OCI-M2 (cell line): ENCODE results near the gene ZDHHC11.
"Not testable (repeated sequence)": the region's sequence is repeated elsewhere in the genome, so short reads cannot be mapped to it uniquely, and the experiment has no call there.

ENCODE experiments used
- DNase-seq: peaks from one replicate; lab custom pipeline; 2025; ENCODE audit not compliant: unreplicated experiment; lab: John Stamatoyannopoulos, UW

ZDHHC11 gene

DNA sequence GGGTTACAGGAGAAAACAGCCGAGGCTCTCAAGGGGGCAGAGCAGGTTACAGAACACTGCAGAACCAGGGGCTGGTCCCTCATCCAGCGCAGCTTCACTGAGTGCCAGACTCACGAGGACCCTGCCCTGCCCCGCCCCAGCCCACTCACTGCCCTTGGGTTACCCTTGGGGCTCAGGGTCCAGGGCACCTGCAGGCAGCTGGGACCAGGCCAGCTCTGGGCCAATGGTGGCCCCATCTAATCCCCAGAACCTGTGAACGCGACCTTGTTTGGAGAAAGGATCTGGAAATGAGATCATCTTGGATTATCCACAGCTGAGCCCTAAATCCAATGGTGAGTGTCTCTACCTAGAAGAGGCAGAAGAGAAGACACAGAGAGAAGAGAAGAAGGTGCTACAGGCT is 72.4 kb downstream of the ZDHHC11 start:
- not testable (repeated sequence) for DNase-seq

DNA sequence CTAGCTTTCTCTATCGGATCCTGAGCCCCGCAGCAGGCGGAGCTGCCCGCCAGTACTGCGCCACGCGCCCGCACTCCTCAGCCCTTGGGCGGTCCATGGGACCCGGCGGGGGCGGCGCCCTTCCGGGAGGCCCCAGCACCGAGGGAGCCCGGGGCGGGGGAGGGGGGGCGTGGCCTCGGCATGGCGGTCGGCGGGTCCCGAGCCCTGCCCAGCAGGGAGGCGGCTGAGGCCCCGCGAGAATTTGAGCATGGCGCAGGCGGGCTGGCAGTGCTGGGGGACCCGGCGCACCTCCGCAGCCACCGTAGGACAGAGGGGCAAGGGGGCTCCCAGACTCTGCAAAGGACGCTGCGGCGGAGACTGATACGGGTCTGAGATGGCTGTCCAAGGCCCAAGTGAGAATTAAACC is 73.0 kb downstream of the ZDHHC11 start:
- no peak for DNase-seq

DNA sequence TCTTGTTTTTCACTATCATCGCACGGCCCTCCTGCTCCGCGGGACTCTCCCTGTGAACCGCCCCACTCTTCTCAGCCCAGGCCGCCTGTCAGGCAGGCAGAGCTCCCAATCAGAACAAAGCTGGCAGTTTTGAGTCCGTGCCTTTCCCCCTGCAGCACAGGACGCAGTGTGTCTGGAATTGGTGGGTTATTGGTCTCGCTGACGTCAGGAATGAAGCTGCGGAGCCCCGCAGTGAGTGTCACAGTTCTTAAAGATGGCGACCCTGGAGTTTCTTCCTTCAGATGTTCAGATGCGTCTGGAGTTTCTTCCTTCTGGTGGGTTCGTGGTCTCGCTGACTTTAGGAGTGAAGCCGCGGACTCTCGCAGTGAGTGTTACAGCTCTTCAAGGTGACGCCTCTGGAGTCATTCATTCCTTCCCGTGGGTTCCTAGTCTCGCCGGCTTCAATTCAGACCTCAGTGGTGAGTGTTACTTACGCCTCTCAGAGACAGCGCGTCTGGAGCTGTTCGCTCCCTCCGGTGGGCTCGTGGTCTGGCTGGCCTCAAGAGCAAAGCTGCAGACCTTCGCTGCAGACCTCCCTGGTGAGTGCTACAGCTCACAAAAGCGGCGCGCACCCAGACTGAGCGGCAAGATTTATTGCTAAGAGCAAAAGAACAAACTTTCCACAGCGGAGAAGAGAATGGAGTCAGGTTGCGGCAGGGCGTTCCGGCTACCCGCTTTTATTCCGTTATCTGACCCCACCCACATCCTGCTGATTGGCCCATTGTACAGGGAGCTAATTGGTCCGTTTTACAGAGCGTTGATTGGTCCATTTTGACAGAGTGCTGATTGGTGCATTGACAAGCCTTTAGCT is 73.7 kb downstream of the ZDHHC11 start:
- DNase-seq, result no peak

DNA sequence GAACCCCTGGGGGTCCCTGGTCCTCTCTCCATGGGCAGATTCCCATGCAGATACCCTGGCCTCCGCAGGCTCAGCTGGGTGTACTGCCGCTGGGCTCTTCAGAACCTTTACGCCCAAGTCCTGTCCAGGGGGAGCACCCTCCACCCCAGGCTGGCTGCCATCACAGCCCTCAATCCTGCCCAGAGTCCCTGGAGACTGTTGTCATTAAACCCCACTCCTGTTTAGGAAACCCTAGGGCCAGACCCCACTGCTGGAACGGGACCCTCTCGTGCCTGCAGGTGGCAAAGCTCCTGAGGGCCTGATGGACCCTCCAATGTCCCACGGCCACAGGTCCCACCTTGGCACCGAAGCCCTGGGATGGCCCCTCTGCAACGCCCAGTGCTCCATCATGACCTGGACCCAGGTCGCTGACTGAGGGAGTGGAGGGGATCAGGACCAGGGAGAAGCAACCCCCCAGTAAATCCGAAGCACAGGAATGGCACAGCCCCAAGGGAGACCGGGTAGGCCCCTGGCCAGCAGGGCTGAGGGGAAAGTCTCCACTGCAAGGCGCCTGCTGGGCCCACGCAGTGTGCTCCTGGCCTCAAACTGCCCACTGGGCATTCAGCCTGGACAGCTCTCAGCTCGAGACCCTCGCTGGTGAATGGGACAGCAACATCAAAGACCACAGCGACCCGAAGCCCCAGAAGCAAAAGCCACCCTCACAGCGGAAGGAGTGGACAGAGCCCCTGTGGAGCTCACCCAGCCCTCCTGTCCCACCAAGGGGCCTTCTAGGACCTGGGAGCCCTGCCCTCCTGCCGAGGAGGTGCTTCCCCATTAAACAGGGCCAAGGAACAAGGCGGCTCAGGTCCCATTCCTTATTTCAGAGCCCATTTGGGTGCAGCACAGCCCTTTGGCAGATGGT is 74.6 kb downstream of the ZDHHC11 start:
- no peak for DNase-seq

DNA sequence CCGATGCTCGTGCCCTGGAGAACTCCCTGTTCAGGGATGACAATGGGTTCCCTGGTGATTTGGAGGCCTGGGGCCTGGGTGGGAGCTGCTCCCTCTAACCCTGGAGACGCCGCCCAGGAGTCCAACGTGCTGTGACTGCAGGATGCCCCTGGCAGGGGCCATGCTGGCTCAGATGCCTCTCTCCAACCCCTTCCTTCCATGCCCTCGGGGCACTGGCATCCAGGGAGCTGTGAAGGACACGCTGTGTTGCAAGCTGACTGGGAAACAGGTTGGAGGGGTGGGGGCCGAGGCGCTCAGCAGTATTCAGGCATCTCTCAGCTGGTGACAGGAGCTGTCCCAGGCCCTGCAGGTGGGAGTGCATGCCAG is 75.2 kb downstream of the ZDHHC11 start:
- not testable (repeated sequence) for DNase-seq

DNA sequence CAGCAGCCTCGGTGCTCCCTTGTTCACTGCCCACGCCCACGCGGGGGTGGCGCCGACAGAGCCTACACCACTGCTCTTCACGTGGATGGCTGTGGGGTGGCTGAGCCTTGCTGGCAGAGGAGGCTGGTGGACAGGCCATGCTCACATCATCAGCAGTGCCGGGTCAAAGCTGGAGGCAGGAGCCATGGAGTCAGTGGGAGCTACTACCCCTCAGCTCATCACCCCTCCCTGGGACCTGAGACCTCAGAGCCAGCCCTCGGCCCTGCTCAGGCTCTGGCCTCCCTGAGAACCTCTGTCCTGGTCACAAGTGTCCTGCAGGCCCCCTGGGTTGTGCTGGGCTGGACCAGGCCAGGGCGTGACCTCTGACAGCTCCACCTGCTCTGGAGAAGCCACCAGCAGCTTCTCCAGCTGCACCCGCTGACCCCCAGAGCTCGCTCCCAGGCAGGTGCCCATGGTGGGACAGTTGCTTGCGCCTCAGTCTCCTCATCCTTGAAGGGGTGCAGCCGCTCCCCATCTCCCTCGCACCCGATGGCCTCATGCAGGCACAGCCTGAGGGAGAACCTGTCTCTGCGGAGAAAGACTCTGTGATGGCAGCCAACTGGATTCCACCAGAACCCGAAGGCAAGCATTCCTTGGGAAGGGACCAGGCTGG is 75.8 kb downstream of the ZDHHC11 start:
- not testable (repeated sequence) for DNase-seq

DNA sequence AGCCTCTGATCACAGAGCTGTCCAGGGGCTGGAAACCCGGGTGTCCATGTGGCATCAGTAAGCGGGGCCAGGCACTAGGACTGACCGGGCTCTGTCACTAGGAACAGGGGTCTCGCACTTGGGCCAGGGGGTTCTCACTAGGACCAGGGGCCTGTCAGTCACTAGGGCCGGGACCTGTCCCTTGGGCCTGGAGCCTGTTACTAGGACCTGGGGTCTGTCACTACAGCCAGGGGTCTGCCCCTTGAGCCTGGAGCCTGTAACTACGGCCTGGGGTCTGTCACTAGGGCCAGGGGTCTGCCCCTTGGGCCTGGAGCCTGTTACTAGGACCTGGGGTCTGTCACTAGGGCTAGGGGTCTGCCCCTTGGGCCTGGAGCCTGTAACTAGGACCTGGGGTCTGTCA is 76.5 kb downstream of the ZDHHC11 start:
- DNase-seq, result not testable (repeated sequence)

DNA sequence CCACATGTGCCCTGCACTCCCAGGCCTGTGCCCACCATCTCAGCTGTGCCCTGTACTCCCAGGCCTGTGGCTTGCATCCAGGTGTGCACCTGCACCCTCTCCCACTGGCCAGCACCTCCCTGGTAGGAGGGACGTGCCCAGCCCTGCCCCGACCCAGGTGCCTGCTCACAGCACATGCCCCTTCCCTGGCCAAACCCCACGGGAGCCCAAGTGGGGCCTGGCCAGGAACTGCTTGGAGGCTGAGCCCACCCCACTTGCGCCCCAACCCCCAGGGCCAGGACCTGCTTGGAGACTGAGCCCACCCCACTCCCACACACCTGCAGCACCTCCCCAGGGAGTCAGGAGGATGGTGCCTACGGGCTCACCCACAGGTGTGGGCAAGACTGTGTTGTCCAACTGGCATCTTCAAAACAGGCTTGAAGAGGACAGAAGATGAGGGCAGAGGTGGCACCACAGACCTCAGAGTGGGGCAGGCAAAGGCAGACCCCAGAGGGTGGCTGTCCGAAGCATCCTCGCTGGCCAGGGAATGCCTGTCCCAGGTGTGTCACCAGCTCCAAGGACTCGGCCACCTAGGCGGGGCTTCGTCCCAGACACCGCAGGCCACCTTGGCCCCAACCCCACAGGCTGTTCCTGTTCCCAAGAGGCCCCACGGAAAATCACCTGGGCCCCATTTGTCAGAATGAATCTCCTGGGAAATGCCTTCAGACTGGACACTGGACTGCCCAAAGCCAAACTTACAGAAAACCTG is 77.1 kb downstream of the ZDHHC11 start:
- no peak for DNase-seq

DNA sequence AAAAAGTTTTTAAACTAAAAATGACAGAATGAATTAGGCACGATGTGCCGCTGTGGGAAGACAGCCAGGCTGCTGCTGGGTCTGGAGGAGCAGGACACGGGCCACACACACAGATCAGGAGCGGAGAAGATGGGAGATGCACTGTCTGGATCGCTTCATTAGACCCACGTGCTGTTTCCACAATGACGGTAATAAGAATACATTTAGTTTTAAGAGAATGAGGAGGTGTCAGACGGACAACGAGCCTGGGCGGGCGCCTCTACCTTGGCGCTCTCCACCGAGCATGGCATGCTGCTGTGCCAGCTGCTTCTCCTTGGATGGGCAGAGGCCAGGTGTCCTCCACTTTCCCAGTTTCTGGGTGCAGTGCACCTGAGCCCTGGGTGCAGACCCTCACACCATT is 77.9 kb downstream of the ZDHHC11 start:
- DNase-seq, result not testable (repeated sequence)

DNA sequence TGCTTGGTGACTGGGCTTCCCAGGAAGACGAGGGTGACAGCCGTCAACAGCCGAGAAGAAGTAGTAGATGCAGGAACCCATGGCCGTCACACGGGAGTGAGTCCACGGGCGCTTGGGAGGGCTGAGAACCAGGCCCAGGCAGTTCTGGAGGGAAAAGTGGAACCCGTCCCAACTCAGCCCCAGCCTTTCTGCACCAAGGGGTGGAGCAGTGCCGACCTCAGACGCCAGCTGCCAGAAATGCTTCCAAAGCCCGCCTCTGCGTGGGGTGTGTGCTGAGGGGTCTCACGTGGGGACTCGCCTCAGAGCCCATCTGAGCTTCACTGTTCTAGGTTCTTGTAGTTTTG is 78.3 kb downstream of the ZDHHC11 start:
- DNase-seq, result not testable (repeated sequence)

DNA sequence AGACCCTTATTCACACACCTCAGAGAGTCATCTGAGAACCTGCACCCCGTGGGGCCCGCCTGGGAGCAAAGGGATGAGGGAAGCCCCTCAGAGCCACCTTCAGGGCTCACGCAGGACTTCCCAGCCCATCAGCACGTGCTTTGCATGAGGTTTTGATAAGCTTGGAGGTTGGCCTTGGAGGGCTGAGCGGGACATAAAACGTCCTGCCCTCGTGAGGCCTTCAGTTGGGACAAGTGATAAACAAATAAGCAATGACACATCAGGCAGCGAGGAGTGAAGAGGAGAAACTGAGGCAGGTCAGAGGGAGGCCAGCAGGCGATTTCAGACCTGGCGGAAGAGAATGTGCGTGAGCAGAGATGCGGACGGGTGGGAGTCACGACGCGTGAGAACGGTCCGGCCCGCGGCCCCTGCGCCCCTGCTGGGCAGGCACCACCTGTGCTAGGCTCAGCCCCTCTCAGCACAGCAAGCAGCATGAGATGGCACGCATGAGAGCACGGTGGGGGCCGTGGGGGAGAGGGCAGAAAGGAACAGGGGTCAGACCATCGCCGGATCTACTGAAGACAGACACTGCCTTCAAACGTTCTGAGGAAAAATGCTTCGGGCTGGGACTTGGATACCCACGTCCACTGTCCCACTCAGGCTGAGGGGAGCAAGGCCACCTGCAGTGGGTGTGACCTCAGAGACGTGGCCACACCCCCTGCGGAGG is 78.8 kb downstream of the ZDHHC11 start:
- not testable (repeated sequence) for DNase-seq

DNA sequence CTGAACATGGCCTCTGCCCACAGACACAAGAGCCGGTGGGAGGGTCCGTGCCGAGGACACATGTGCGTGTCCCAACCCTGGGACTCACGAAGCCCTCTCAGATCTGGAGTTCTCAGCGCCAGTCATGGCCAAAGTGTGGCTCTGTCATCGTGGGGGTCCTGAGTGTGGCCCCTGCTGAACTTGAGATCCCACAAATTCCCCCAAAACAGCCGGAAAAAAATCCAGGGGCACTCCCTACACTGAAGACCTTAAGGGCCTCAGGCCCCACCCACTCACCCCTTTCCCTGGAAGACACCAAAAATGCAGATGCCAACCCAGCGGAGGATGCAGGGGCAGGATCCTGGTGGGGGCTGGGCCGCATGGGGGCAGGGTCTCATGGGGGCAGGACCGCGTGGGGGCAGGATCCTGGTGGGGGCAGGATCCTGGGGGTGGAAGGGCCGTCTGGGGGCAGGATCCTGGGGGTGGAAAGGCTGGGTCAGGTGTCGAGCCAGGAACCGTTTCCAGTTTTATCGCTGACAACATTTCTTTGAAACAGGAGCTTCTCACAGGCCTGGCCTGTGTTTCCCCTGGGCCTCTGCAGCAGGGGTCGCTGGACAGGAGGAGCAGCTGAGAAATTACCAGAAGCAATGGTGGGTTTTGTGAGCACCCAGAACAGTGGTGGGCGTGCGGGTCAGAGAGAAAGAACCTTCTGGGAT is 79.6 kb downstream of the ZDHHC11 start:
- DNase-seq, result not testable (repeated sequence)

DNA sequence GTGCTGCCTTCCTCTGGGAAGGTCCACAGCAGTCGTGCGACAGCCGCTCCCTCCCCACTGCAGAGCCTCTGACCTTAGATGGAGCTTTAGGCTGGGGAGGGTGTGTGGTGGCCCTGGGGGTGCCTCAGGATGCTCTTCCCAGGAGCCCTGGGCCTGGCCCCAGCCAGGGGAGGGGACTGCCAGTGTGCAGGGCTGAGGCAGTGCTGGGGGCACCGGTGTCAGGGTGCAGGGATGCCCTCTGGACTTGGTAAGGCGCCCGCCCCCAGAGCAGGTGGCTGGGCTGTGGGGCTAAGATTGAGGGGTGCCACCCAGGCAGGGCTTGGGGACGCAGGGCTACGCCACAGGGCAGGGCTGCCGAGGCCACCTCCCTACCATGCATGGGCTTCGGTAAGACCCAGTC is 80.2 kb downstream of the ZDHHC11 start:
- not testable (repeated sequence) for DNase-seq

DNA sequence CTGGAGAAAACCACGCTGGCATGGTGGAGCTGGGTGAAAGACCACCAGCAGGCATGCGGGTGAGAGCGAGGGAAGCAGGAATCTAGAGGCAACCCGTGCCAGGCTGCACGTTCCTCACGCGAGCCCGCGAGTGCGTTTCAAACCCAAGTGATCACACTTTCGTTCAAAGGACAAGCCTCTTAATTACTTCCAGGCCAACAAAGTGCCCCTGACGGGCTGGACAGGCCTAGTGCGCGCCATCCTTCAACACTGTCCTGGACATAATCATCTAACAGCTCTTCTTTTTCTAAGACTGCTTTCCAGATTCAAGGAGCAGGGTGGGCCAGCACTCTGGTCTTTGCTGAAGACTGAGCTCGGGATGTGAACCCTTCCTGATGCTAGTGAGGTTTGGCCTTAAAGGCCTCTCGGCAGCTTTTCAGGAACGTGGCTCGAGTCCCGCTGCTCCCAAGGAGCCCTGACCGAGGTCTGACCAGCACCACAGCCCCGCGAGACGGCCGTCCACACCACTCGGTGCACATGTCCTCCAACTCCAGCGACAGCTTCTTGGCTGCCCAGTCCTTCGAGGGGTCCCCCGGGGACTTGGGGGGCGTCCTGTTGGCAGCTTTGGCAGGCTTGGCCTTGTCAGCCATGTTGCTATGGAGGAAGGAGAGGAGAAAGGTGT is 81.2 kb downstream of the ZDHHC11 start:
- not testable (repeated sequence) for DNase-seq

DNA sequence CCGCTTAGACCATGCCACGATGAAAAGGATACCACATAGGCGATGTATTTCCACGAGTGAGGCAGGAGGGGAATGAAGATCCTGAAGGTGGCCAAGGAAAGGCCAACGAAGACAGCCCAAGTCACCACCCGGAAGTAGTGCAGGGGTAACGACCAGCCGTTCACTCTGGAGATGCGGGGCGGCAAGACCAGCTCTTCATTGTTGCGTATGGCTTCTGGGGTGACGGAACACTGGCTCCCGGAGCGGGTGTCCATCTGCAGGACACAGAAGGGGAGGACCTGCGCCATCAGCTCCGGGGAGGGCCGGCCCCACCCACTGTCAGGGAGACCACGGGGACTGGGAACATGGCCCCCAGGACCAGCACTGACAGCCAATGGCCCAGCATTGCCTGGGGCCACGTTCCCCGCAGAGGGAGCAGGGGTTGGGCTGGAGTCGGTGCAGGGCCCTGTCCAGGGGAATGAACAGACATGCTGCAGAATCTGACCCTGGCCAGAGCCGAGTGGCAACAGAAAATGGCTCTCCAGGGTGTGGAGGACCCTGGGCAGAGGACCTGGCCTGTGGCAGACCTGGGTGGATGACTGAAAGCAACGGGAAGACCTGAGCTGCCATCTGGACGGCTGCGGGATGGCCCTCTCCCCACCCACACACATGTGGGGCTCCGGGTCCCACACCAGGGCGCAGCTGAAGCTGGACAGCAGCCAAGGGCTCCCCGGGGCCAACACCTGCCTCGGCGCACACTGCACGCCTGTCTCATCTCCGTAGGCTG is 83.9 kb downstream of the ZDHHC11 start:
- no peak for DNase-seq

DNA sequence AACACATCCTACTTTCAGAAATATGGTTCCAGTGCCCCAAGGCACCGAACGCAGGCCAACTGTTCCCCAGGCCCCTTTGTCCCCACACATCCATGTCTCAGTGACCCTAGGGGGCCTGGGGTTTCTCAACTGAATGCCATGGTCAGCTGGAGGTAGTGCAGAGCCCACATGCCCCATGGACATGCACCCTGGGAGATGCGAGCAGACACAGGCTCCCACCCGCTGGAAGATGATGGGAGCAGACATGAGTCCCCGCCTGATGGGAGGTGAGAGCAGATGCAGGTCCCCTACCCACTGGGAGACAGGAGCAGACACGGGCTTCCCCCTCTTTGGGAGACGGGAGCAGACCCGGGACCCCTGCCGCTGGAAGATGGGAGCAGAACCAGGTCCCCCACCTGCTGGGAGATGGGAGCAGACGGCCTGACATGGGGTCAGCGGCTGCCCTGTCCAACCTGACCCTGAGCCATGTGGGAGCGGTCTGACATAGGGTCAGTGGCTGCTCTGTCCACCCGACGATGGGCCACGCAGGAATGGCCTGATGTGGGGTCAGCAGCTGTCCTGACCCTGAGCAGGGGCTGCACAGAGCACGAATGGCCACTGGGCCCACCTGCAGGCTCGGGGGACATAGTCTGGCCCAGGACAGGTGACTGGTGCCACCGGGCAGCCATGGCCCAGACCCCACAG is 84.7 kb downstream of the ZDHHC11 start:
- DNase-seq, result no peak

DNA sequence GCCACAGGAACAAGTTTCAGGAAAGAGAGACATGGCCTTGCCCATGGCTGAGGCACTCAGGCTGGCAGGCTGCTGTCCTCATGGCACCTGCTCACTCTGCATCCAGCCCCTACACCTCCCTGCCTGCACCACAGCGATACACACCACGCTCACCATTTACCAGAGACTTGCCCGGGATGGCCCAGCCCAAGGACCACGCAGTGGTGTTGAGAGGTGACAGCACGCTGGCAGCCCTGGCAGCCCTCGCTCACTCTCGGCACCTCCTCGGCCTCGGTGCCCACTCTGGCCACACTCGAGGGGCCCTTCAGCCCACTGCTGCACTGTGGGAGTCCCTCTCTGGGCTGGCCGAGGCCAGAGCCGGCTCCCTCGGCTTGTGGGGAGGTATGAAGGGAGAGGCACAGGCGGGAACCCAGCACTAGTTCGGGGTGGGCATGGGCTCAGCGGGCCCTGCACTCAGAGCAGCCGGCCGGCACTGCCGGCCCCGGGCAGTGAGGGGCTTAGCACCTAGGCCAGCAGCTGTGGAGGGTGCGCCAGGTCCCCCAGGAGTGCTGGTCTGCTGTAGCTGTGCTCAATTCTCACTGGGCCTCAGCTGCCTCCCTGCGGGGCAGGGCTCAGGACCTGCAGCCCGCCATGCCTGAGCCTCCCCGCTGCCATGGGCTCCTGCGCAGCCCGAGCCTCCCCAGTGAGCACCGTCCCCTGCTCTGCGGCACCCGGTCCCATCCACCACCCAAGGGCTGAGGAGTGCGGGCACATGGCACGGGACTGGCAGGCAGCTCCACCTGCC is 86.6 kb downstream of the ZDHHC11 start:
- no peak for DNase-seq
